ENCODE measurements around the gene NUP43. TPM values are rescaled to one million over a fixed set of nuclear protein-coding genes. Genes with fewer than 3 reads are reported as not detected.

Gene NUP43
- total and polyA plus RNA-seq, 8 donors = 28.7 to 49.6 (median 44.7) TPM

- Histone ChIP-seq H3K36me3 (peaks cover 0 to 78% of the 10 kb centered on the region in 2 donors), H3K4me3 (no peak overlapping the region), H3K27me3 (no peaks in the 10 kb centered on the region), H3K9me3 (no peaks in the 10 kb centered on the region), H3K27ac (no peak overlapping the region), H3K4me1 (no peaks in the 10 kb centered on the region)
- intact Hi-C loops (cut with DNase I) = no loop called here
- DNase-seq (no peak), ATAC-seq (no peak)
- no peak for TF ChIP-seq CTCF (IDR thresholded peaks at IDR 0.05)
Observed at GRCh38 chr6:149680503-149680902, 65.8 kb downstream of the NUP43 start.

Other genes with a start within 250 kb of the NUP43 start
- 10 to 100 TPM; 22.4 to 25.7 TPM for gene PPIL4, start 200.5 kb downstream of the NUP43 start, total RNA-seq
- gene PPIL4, start 200.5 kb downstream of the NUP43 start, polyA plus RNA-seq (ENCODE audit: insufficient read length in 6 of 6) = 10 to 100 TPM; 59.1 to 77.0 (median 64.2) TPM
- 10 to 100 TPM; 43.6 to 46.4 TPM for gene GINM1, start 180.2 kb downstream of the NUP43 start, total RNA-seq
- gene GINM1, start 180.2 kb downstream of the NUP43 start, polyA plus RNA-seq (ENCODE audit: insufficient read length in 6 of 6) = 10 to 100 TPM; 51.0 to 59.3 (median 56.6) TPM
- 10 to 100 TPM; 11.6 to 13.7 TPM for gene KATNA1, start 97.8 kb downstream of the NUP43 start, total RNA-seq
- gene KATNA1, start 97.8 kb downstream of the NUP43 start, polyA plus RNA-seq (ENCODE audit: insufficient read length in 6 of 6) = 10 to 100 TPM; 30.0 to 35.3 (median 33.0) TPM
- gene LATS1, start 28.4 kb downstream of the NUP43 start, total RNA-seq = 10 to 100 TPM; 25.6 to 29.2 TPM
- gene LATS1, start 28.4 kb downstream of the NUP43 start, polyA plus RNA-seq (ENCODE audit: insufficient read length in 6 of 6) = 10 to 100 TPM; 32.2 to 34.1 (median 33.1) TPM
- 10 to 100 TPM; 61.8 to 83.2 TPM for gene PCMT1, start 3.2 kb upstream of the NUP43 start, total RNA-seq
- 10 to 100 TPM; 64.3 to 87.4 (median 80.3) TPM for gene PCMT1, start 3.2 kb upstream of the NUP43 start, polyA plus RNA-seq (ENCODE audit: insufficient read length in 6 of 6)
- gene LRP11, start 117.8 kb upstream of the NUP43 start, total RNA-seq = 10 to 100 TPM; 40.9 to 42.6 TPM
- gene LRP11, start 117.8 kb upstream of the NUP43 start, polyA plus RNA-seq (ENCODE audit: insufficient read length in 6 of 6) = 10 to 100 TPM; 30.1 to 40.3 (median 36.4) TPM
- under 1 TPM; 0.35 to 0.50 TPM for gene RAET1E, start 151.6 kb upstream of the NUP43 start, total RNA-seq
- gene RAET1E, start 151.6 kb upstream of the NUP43 start, polyA plus RNA-seq (ENCODE audit: insufficient read length in 6 of 6) = under 1 TPM; 0.20 to 0.69 (median 0.51) TPM
- under 1 TPM; 0.76 to 0.93 TPM for gene RAET1G, start 176.6 kb upstream of the NUP43 start, total RNA-seq
- 1 to 10 TPM; 1.3 to 2.8 (median 1.7) TPM for gene RAET1G, start 176.6 kb upstream of the NUP43 start, polyA plus RNA-seq (ENCODE audit: insufficient read length in 6 of 6)
- gene ULBP2, start 195.5 kb upstream of the NUP43 start, total RNA-seq = 1 to 10 TPM; 2.2 to 3.3 TPM
- 1 to 10 TPM; 2.2 to 3.6 (median 2.5) TPM for gene ULBP2, start 195.5 kb upstream of the NUP43 start, polyA plus RNA-seq (ENCODE audit: insufficient read length in 6 of 6)
- 1 to 10 TPM; 1.1 to 2.1 TPM for gene ULBP1, start 217.4 kb upstream of the NUP43 start, total RNA-seq
- 1 to 10 TPM; 2.7 to 6.0 (median 4.2) TPM for gene ULBP1, start 217.4 kb upstream of the NUP43 start, polyA plus RNA-seq (ENCODE audit: insufficient read length in 6 of 6)

Data from left lung (tissue), 10 donors.